CD14-positive monocyte (primary cell): Measurements from ENCODE around the gene WAC. TPM values are rescaled to one million over a fixed set of nuclear protein-coding genes. Genes with fewer than 3 reads are reported as not detected.

Experiments
- DNase-seq, 3 donors: peaks; one replicate each; pipeline ENCODE4 v3.0.0-alpha.2; 2011 to 2022
- H2AFZ ChIP-seq: 2 replicates; pipeline ENCODE4 v1.6.0; 2012; ENCODE audit warnings: mild to moderate bottlenecking, low read depth, low read length, inconsistent platforms; ENCODE audit not compliant: insufficient read depth, poor library complexity, severe bottlenecking
- H3K27ac ChIP-seq, 2 donors: 1 replicate in 1 of 2; 2 replicates in 1 of 2; pipeline ENCODE4 v1.5.1; 2012 to 2013; ENCODE audit warnings: low read length in 2 of 2, control low read depth in 1 of 2, inconsistent platforms in 1 of 2, low read depth in 1 of 2, mild to moderate bottlenecking in 1 of 2
- H3K27me3 ChIP-seq, 2 donors: one replicate each; pipeline versions ENCODE4 v1.6.0 to v1.6.1; 2011 to 2013; ENCODE audit warnings: low read length in 2 of 2; ENCODE audit not compliant: control insufficient read depth in 2 of 2, insufficient read depth in 2 of 2
- H3K36me3 ChIP-seq, 2 donors: replicated peaks in 1 of 2; 1 replicate in 1 of 2; 2 replicates in 1 of 2; pipeline versions ENCODE4 v1.5.1 to v1.6.1; 2012 to 2013; ENCODE audit warnings: low read length in 2 of 2, control low read depth in 1 of 2, inconsistent platforms in 1 of 2, mild to moderate bottlenecking in 1 of 2; ENCODE audit not compliant: insufficient read depth in 2 of 2, control insufficient read depth in 1 of 2
- H3K4me1 ChIP-seq, 2 donors: 1 replicate in 1 of 2; 2 replicates in 1 of 2; pipeline versions ENCODE4 v1.5.1 to v1.6.1; 2012 to 2013; ENCODE audit warnings: low read length in 2 of 2, control low read depth in 1 of 2, inconsistent platforms in 1 of 2, mild to moderate bottlenecking in 1 of 2, moderate library complexity in 1 of 2; ENCODE audit not compliant: insufficient read depth in 2 of 2, control insufficient read depth in 1 of 2
- H3K4me2 ChIP-seq: replicated peaks from 2 replicates; pipeline ENCODE3; 2012; ENCODE audit warnings: low read length, moderate library complexity, mild to moderate bottlenecking; ENCODE audit not compliant: poor library complexity, severe bottlenecking; ENCODE audit errors: extremely low read depth
- H3K4me3 ChIP-seq, 3 experiments: fragments of 200-600 bp in 1 of 3; sonication (generic) in 1 of 3; replicated peaks in 1 of 3; 1 replicate in 2 of 3; 2 replicates in 1 of 3; pipeline ENCODE4 v1.5.1; 2011 to 2013; ENCODE audit warnings: low read length in 3 of 3, mild to moderate bottlenecking in 3 of 3, control low read depth in 2 of 3, low read depth in 2 of 3, inconsistent platforms in 1 of 3, moderate library complexity in 1 of 3
- H3K79me2 ChIP-seq: 2 replicates; pipeline ENCODE4 v1.6.0; 2012; ENCODE audit warnings: mild to moderate bottlenecking, control low read depth, inconsistent platforms, low read length, moderate library complexity; ENCODE audit not compliant: insufficient read depth
- H3K9ac ChIP-seq: 2 replicates; pipeline ENCODE4 v1.6.0; 2017; ENCODE audit warnings: low read length, mild to moderate bottlenecking; ENCODE audit not compliant: insufficient read depth, poor library complexity, severe bottlenecking
- H3K9me3 ChIP-seq, 2 donors: replicated peaks in 1 of 2; 1 replicate in 1 of 2; 2 replicates in 1 of 2; pipeline versions ENCODE4 v1.5.1 to v1.6.1; 2012 to 2013; ENCODE audit warnings: low read length in 2 of 2, control low read depth in 1 of 2; ENCODE audit not compliant: control insufficient read depth in 1 of 2, insufficient read depth in 1 of 2
- H4K20me1 ChIP-seq: 2 replicates; pipeline ENCODE4 v1.6.0; 2012; ENCODE audit warnings: mild to moderate bottlenecking, low read length, control low read depth, moderate library complexity; ENCODE audit not compliant: insufficient read depth
- H3K27ac Mint-ChIP-seq, 7 donors: one replicate each; pipeline ENCODE4 v1.8.0; 2020; ENCODE audit warnings: mild to moderate bottlenecking in 7 of 7, mixed read lengths in 7 of 7, moderate library complexity in 6 of 7, inconsistent platforms in 2 of 7
- H3K27me3 Mint-ChIP-seq, 3 donors: one replicate each; pipeline ENCODE4 v1.8.0; 2021 to 2022; ENCODE audit warnings: low read depth in 3 of 3, mild to moderate bottlenecking in 3 of 3, mixed read lengths in 3 of 3, moderate library complexity in 3 of 3, inconsistent platforms in 1 of 3
- H3K36me3 Mint-ChIP-seq, 2 donors: one replicate each; pipeline ENCODE4 v1.8.0; 2020; ENCODE audit warnings: mixed read lengths in 2 of 2, inconsistent platforms in 1 of 2, mild to moderate bottlenecking in 1 of 2
- H3K4me1 Mint-ChIP-seq: one replicate; pipeline ENCODE4 v1.8.0; 2020; ENCODE audit warnings: mild to moderate bottlenecking, mixed read lengths
- H3K4me3 Mint-ChIP-seq, 2 donors: one replicate each; pipeline ENCODE4 v1.8.0; 2020; ENCODE audit warnings: mild to moderate bottlenecking in 2 of 2, mixed read lengths in 2 of 2, moderate library complexity in 1 of 2
- H3K9me3 Mint-ChIP-seq, 7 donors: one replicate each; pipeline ENCODE4 v1.8.0; 2020 to 2022; ENCODE audit warnings: mixed read lengths in 7 of 7, mild to moderate bottlenecking in 6 of 7, moderate library complexity in 6 of 7, inconsistent platforms in 2 of 7
- WGBS: methylation state at CpG from one replicate; pipeline ENCODE4 v1.1.5; 2013; ENCODE audit warnings: missing lambda C conversion rate; ENCODE audit not compliant: insufficient coverage; 5-methylcytosine and 5-hydroxymethylcytosine counted together
- intact Hi-C, 2 donors: fragments of 100-400 bp; cut with micrococcal nuclease; formaldehyde crosslinking; loops; one replicate each; pipeline versions ENCODE4 v1.15.0 to v1.15.1; 2023
- polyA plus RNA-seq, 3 donors: library from polyadenylated mRNA; depleted of rRNA in 1 of 3; unstranded in 2 of 3; stranded (reverse) in 1 of 3; fragments of 300-500 nt in 2 of 3; fragments of >200 nt in 1 of 3; fragmentation: Illumina TruSeq in 2 of 3; gene quantifications; 1 replicate in 2 of 3; 2 replicates in 1 of 3; pipeline ENCODE4 v1.2.3, GENCODE V29; 2012 to 2021
- TF ChIP-seq, protein P1 (sequence below): fragments of 200-600 bp; IDR thresholded peaks from one replicate; pipeline ENCODE4 v1.8.0; 2022; ENCODE audit warnings: antibody characterized with exemption, mild to moderate bottlenecking

The WAC gene
- polyA plus RNA-seq, 3 donors = 46.7 to 80.8 (median 67.9) TPM

GRCh38 chr10:28558923-28559508 is 26.1 kb downstream of the WAC start:
- no peak overlapping the region for H3K9ac ChIP-seq
- no peaks in the 10 kb centered on the region for H3K27me3 ChIP-seq
- H3K27ac Mint-ChIP-seq = peak overlapping the region; percentile 13 to 87 (median 55)
- WGBS = 53% methylated on average over 6 of the region's 8 CpGs
- H3K4me1 ChIP-seq = peaks cover 31 to 37% of the 10 kb centered on the region in 2 donors
- peak overlapping the region in 1 of 2 donors; percentile 40 for H3K27ac ChIP-seq
- intact Hi-C loops = no loop called here
- H3K9me3 ChIP-seq = no peaks in the 10 kb centered on the region
- peaks cover 50% of the 10 kb centered on the region for H3K4me1 Mint-ChIP-seq
- peak overlapping the region in 1 of 3 experiments; percentile 3 for H3K4me3 ChIP-seq
- no peak overlapping the region for H2AFZ ChIP-seq
- H3K79me2 ChIP-seq = peaks cover 100% of the 10 kb centered on the region
- H4K20me1 ChIP-seq = peaks cover 100% of the 10 kb centered on the region
- H3K36me3 ChIP-seq = peaks cover 33 to 79% of the 10 kb centered on the region in 2 donors
- DNase-seq = peak; percentile 33 to 56 (median 51)
- H3K4me2 ChIP-seq = peak overlapping the region; percentile 37
- peak overlapping the region in 1 of 2 donors; percentile 77 for H3K4me3 Mint-ChIP-seq
- TF ChIP-seq, protein P1, sequence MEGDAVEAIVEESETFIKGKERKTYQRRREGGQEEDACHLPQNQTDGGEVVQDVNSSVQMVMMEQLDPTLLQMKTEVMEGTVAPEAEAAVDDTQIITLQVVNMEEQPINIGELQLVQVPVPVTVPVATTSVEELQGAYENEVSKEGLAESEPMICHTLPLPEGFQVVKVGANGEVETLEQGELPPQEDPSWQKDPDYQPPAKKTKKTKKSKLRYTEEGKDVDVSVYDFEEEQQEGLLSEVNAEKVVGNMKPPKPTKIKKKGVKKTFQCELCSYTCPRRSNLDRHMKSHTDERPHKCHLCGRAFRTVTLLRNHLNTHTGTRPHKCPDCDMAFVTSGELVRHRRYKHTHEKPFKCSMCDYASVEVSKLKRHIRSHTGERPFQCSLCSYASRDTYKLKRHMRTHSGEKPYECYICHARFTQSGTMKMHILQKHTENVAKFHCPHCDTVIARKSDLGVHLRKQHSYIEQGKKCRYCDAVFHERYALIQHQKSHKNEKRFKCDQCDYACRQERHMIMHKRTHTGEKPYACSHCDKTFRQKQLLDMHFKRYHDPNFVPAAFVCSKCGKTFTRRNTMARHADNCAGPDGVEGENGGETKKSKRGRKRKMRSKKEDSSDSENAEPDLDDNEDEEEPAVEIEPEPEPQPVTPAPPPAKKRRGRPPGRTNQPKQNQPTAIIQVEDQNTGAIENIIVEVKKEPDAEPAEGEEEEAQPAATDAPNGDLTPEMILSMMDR = no peak
- peaks cover 49 to 72% of the 10 kb centered on the region in 2 donors for H3K36me3 Mint-ChIP-seq
- H3K9me3 Mint-ChIP-seq = no peaks in the 10 kb centered on the region
- H3K27me3 Mint-ChIP-seq = peaks cover 0 to 2% (median 0%) of the 10 kb centered on the region in 3 donors

DNA sequence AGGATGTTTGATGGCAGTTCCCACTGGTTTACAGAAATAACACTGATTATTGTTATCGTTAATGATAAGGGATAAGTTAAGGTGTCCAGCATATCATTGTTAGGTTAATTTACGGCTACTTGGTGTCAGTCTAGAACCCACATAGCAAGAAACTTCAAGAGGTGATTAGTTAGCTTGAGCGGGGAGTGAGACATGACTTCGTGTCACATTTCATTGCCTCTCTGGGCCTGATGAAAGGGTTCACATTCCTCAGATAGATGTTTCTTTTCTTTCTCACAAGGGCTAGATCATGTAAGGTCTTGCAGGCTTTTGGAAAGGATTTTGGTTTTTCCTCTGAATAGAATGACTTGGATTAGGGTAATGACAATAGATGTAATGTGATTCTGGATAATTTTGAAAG is 26.7 kb downstream of the WAC start:
- DNase-seq = no peak
- peak overlapping the region in 1 of 3 experiments; percentile 3 for H3K4me3 ChIP-seq
- WGBS = 96% methylated on average over 4 of the region's 4 CpGs
- TF ChIP-seq, protein P1 = no peak
- peak overlapping the region; percentile 37 for H3K4me2 ChIP-seq
- Mint-ChIP-seq H3K36me3 (peaks cover 50 to 71% of the 10 kb centered on the region in 2 donors), H3K4me3 (peak overlapping the region in 1 of 2 donors; percentile 77), H3K27me3 (no peaks in the 10 kb centered on the region), H3K9me3 (no peaks in the 10 kb centered on the region), H3K27ac (peak overlapping the region in 6 of 7 donors; percentile 7 to 87 (median 42)), H3K4me1 (peaks cover 52% of the 10 kb centered on the region)
- H3K9ac ChIP-seq = no peak overlapping the region
- peaks cover 31 to 39% of the 10 kb centered on the region in 2 donors for H3K4me1 ChIP-seq
- H3K27me3 ChIP-seq = no peaks in the 10 kb centered on the region
- intact Hi-C loops = no loop called here
- H3K9me3 ChIP-seq = no peaks in the 10 kb centered on the region
- no peak overlapping the region for H2AFZ ChIP-seq
- H3K79me2 ChIP-seq = peaks cover 100% of the 10 kb centered on the region
- peaks cover 100% of the 10 kb centered on the region for H4K20me1 ChIP-seq
- peak overlapping the region in 1 of 2 donors; percentile 40 for H3K27ac ChIP-seq
- H3K36me3 ChIP-seq = peaks cover 31 to 79% of the 10 kb centered on the region in 2 donors
